ENCODE data around the gene UQCRC1.

Gene UQCRC1

GRCh38 chr3:48569400-48569799, 40.0 kb downstream of the UQCRC1 start:
- no peak for DNase-seq (ENCODE audit: low read depth)
- TF ChIP-seq CTCF (conservative IDR thresholded peaks at IDR 0.05; ENCODE audit: control insufficient read depth, insufficient read depth, low read depth, low read length): no peak
- H3K4me3 ChIP-seq (ENCODE audit: control insufficient read depth, low read depth, low read length): no peak overlapping the region

DNA sequence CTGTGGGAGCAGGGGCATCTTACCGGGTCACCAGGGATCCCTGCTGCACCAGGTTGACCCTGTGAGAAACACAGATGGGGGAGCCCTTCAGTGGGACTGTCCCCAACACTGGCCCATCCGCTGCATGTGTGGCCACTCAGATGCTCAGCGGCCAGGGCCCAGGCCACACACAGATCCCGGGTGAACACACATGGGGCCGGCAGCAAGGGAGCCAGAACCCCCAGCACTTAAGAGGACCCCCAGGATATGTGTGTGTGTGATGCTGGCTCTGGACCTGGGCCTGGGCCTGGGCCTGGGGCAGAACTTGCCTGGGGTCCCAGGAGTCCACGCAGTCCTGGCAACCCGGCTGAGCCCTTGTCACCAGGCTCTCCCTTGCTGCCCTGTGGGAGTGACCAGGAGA, 41.0 kb downstream of the UQCRC1 start:
- no peak for TF ChIP-seq CTCF (conservative IDR thresholded peaks at IDR 0.05; ENCODE audit: control insufficient read depth, insufficient read depth, low read depth, low read length)
- DNase-seq (ENCODE audit: low read depth): no peak
- no peak overlapping the region for H3K4me3 ChIP-seq (ENCODE audit: control insufficient read depth, low read depth, low read length)

DNA sequence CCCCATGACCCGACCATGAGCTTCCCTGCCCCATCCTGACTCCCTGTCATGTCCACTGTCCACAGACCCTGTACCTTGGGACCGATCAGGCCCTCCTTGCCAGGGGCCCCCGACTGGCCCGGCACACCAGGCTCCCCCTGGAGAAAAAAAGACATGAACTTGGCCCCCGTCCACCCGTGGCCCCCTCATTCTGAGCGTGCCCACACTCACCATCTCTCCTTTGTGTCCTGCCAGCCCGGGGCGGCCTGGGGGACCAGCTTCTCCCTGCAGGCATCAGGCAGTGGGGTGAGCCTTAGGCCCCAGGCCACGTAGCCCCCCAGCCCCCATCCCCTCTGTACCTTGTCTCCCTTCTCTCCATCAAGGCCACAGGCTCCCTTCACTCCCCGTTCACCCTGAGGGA, 41.9 kb downstream of the UQCRC1 start:
- H3K4me3 ChIP-seq (ENCODE audit: control insufficient read depth, low read depth, low read length): no peak overlapping the region
- no peak for TF ChIP-seq CTCF (conservative IDR thresholded peaks at IDR 0.05; ENCODE audit: control insufficient read depth, insufficient read depth, low read depth, low read length)
- DNase-seq (ENCODE audit: low read depth): no peak

GRCh38 chr3:48567090-48567489, 42.4 kb downstream of the UQCRC1 start:
- TF ChIP-seq CTCF (conservative IDR thresholded peaks at IDR 0.05; ENCODE audit: control insufficient read depth, insufficient read depth, low read depth, low read length): no peak
- H3K4me3 ChIP-seq (ENCODE audit: control insufficient read depth, low read depth, low read length): no peak overlapping the region
- no peak for DNase-seq (ENCODE audit: low read depth)

- DNase-seq (ENCODE audit: low read depth): no peak
- no peak for TF ChIP-seq CTCF (conservative IDR thresholded peaks at IDR 0.05; ENCODE audit: control insufficient read depth, insufficient read depth, low read depth, low read length)
- no peak overlapping the region for H3K4me3 ChIP-seq (ENCODE audit: control insufficient read depth, low read depth, low read length)
Measured at GRCh38 chr3:48566401-48566760, 43.1 kb downstream of the UQCRC1 start.

DNA sequence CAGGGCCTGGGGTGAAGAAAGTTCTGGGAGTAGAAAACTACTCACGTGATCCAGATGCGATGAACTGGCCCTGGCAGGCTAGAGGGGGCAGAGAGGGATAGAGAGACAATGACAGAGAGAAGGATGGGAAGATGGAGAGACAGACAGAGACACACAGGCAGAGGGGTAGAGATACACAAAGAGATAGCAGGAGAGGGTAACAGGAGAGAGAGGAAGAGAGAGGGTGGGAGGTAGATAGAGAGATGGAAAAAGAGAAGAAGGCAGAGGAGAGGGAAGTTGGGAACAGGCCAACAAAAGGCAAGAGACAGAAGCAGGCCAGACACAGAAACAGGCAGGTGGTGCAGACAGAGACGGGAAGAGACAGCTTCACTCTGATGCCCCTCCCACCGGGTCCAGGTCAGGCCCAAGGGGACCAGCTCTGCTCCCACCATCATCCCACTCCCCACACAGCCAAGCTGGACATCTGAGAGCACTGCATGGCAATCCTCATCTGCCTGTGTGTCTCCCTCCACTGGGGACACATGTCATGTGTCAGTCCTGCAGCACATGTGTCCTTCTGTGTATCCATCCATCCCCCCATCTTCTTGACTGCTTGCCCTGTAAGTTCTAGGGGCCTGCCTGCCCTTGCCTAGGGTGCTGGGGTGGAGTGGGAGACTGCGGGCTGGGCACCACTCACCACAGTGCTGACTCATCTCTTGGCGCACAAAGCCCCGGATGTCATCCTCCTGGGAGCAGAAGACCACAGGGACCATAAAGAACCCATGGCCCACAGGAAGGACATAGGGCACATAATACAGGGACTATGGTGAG, 43.6 kb downstream of the UQCRC1 start:
- peak; percentile 74 for DNase-seq (ENCODE audit: low read depth)
- TF ChIP-seq CTCF (conservative IDR thresholded peaks at IDR 0.05; ENCODE audit: control insufficient read depth, insufficient read depth, low read depth, low read length): no peak
- no peak overlapping the region for H3K4me3 ChIP-seq (ENCODE audit: control insufficient read depth, low read depth, low read length)

All from fibroblast of mammary gland (primary cell).